Naive B cell (primary cell): ENCODE measurements around the gene PMPCA. TPM values are rescaled to one million over a fixed set of nuclear protein-coding genes. Genes with fewer than 3 reads are reported as not detected.
"Not testable (repeated sequence)": the region's sequence is repeated elsewhere in the genome, so short reads cannot be mapped to it uniquely, and the experiment has no call there.

Source experiments
- ATAC-seq, 2 donors: fragments of 150-1000 bp; cut with Tn5 transposase; 2 replicates each; pipeline ENCODE4 v1.10.0; 2021; ENCODE audit warnings: low read depth in 2 of 2, mild to moderate bottlenecking in 2 of 2, moderate library complexity in 2 of 2
- DNase-seq: peaks from one replicate; pipeline ENCODE4 v3.0.0; 2022
- H3K27ac Mint-ChIP-seq, 6 donors: one replicate each; pipeline ENCODE4 v1.8.0; 2020 to 2022; ENCODE audit warnings: mild to moderate bottlenecking in 6 of 6, mixed read lengths in 6 of 6, moderate library complexity in 5 of 6, inconsistent platforms in 2 of 6
- H3K27me3 Mint-ChIP-seq, 3 donors: one replicate each; pipeline ENCODE4 v1.8.0; 2021 to 2022; ENCODE audit warnings: mixed read lengths in 3 of 3, mild to moderate bottlenecking in 1 of 3
- H3K36me3 Mint-ChIP-seq, 2 donors: one replicate each; pipeline ENCODE4 v1.8.0; 2020 to 2022; ENCODE audit warnings: mixed read lengths in 2 of 2, inconsistent platforms in 1 of 2, mild to moderate bottlenecking in 1 of 2
- H3K4me1 Mint-ChIP-seq, 3 donors: one replicate each; pipeline ENCODE4 v1.8.0; 2020 to 2022; ENCODE audit warnings: mixed read lengths in 3 of 3, inconsistent platforms in 1 of 3, mild to moderate bottlenecking in 1 of 3, moderate library complexity in 1 of 3
- H3K4me3 Mint-ChIP-seq, 8 donors: one replicate each; pipeline ENCODE4 v1.8.0; 2020 to 2022; ENCODE audit warnings: mild to moderate bottlenecking in 8 of 8, mixed read lengths in 8 of 8, moderate library complexity in 8 of 8, inconsistent platforms in 2 of 8
- H3K9me3 Mint-ChIP-seq, 7 donors: one replicate each; pipeline ENCODE4 v1.8.0; 2020 to 2022; ENCODE audit warnings: mixed read lengths in 7 of 7, mild to moderate bottlenecking in 5 of 7, inconsistent platforms in 2 of 7, moderate library complexity in 1 of 7
- polyA plus RNA-seq, 6 donors: library from polyadenylated mRNA; unstranded; fragments of 300-500 nt; fragmentation: Illumina TruSeq; gene quantifications; one replicate each; pipeline ENCODE4 v1.2.3, GENCODE V29; 2021; ENCODE audit warnings: low read depth in 6 of 6

PMPCA gene
- polyA plus RNA-seq, 6 donors from 2014 or later = 28.1 to 39.8 (median 35.1) TPM

- ATAC-seq (no peak), DNase-seq (no peak)
- H3K4me1 Mint-ChIP-seq = peaks cover 0 to 6% (median 4%) of the 10 kb centered on the region in 3 donors
- no peak overlapping the region for H3K4me3 Mint-ChIP-seq
- no peaks in the 10 kb centered on the region for H3K36me3 Mint-ChIP-seq
- no peaks in the 10 kb centered on the region for H3K9me3 Mint-ChIP-seq
- H3K27ac Mint-ChIP-seq = peak overlapping the region in 1 of 6 donors; percentile 68
- H3K27me3 Mint-ChIP-seq = no peaks in the 10 kb centered on the region
These were observed 8.0 kb downstream of the PMPCA start for GRCh38 chr9:136418182-136419091.

- Mint-ChIP-seq H3K4me1 (no peaks in the 10 kb centered on the region), H3K27me3 (no peaks in the 10 kb centered on the region), H3K9me3 (no peaks in the 10 kb centered on the region), H3K27ac (no peak overlapping the region), H3K4me3 (no peak overlapping the region), H3K36me3 (no peaks in the 10 kb centered on the region)
- ATAC-seq (no peak), DNase-seq (no peak)
These were observed 8.6 kb downstream of the PMPCA start for GRCh38 chr9:136419092-136419420.

DNA sequence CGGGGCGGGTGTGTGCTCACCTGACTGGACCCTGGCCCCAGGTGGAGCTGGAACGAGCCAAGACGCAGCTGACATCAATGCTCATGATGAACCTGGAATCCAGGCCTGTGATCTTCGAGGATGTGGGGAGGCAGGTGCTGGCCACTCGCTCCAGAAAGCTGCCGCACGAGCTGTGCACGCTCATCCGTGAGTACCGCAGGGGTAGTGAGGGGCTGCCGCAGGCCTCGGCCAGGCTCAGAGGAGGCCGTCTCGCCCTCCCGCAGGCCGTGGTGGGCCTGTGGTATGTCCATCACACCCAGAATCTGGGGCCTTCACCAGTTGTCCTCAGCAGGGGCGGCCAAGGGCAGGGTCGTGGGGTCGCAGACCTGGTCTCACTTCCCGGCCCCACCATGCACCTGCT lies 11.3 kb downstream of the PMPCA start:
- H3K4me1 Mint-ChIP-seq = no peaks in the 10 kb centered on the region
- H3K27me3 Mint-ChIP-seq = no peaks in the 10 kb centered on the region
- H3K4me3 Mint-ChIP-seq = no peak overlapping the region
- no peak overlapping the region for H3K27ac Mint-ChIP-seq
- H3K36me3 Mint-ChIP-seq = no peaks in the 10 kb centered on the region
- ATAC-seq (no peak), DNase-seq (no peak)
- no peaks in the 10 kb centered on the region for H3K9me3 Mint-ChIP-seq

- H3K9me3 Mint-ChIP-seq = no peaks in the 10 kb centered on the region
- H3K27ac Mint-ChIP-seq = no peak overlapping the region
- no peaks in the 10 kb centered on the region for H3K27me3 Mint-ChIP-seq
- H3K4me3 Mint-ChIP-seq = no peak overlapping the region
- H3K36me3 Mint-ChIP-seq = no peaks in the 10 kb centered on the region
- ATAC-seq (no peak), DNase-seq (no peak)
- H3K4me1 Mint-ChIP-seq = no peaks in the 10 kb centered on the region
These were observed 12.4 kb downstream of the PMPCA start for GRCh38 chr9:136422876-136423275.

DNA sequence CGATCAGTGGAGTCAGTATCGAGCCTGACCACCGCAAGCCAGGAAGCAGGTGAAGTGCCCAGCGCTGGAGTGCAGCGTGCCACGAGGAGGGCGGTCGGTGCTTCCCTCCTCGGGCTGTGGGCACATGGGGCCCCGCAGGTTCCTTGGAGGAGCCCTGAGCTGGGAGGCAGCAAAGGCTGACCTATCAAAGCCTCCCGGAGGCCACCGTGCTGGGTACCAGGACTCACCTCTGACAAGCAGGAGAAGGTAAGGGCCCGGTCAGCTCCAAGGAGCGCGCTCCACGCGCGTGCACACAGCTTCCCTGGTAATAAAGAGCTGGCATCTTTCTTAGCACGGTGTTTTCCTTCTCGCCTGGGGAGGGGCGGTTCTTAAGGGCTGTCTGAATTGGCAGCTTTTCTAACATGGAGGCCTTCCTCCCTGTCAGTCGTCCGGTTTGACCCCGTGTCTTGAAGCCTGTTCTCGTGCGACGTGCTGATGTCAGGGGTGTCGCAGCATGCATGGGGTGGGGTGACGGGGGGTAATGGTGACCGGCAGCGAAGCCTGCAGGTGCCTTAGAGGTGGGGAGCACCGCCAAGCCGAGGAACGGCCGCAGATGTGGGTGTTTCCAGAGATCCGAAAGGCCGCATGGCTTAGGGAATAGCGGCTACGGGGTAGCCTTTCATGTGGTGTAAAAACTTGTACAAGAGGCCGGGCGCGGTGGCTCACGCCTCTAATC lies 13.1 kb downstream of the PMPCA start:
- no peaks in the 10 kb centered on the region for H3K4me1 Mint-ChIP-seq
- no peak overlapping the region for H3K27ac Mint-ChIP-seq
- DNase-seq = no peak
- no peaks in the 10 kb centered on the region for H3K9me3 Mint-ChIP-seq
- H3K36me3 Mint-ChIP-seq = no peaks in the 10 kb centered on the region
- no peaks in the 10 kb centered on the region for H3K27me3 Mint-ChIP-seq
- ATAC-seq = no peak
- no peak overlapping the region for H3K4me3 Mint-ChIP-seq

DNA sequence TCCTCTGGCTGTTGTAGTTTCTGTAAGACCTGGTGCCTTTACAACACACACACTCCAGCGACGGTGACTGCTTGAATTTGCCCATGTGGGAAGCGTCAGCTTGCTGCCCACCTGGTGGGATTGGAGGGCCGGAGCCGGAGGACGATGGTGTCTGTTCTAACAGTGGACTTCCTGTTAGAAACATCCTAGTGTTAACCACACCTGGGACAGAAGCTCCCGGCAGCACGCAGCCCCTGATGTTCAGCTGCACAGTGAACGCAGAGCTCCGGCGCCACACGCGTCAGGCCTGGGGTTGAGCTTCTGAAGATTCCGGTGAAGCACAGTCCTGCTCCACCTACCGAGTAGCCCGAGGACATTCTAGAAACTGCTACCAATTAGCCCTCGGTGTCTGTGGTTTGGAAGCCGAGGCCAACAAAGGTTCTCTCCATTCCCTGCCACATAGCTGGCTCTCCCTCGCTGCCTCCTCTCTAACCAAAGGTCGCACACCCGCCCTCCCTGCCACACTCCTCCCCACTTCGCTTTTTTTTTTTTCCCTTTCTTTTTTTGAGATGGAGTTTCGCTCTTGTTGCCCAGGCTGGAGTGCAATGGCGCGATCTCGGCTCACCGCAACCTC lies 14.4 kb downstream of the PMPCA start:
- Mint-ChIP-seq H3K9me3 (no peaks in the 10 kb centered on the region), H3K4me3 (peak overlapping the region in 2 of 8 donors; percentile 22), H3K27me3 (no peaks in the 10 kb centered on the region), H3K27ac (peak overlapping the region in 1 of 6 donors; percentile 28), H3K4me1 (no peaks in the 10 kb centered on the region), H3K36me3 (no peaks in the 10 kb centered on the region)
- DNase-seq = no peak
- ATAC-seq = no peak

- H3K9me3 Mint-ChIP-seq, H3K27me3 Mint-ChIP-seq, H3K36me3 Mint-ChIP-seq, DNase-seq, H3K4me1 Mint-ChIP-seq, ATAC-seq: not testable (repeated sequence)
- peak overlapping the region in 4 of 6 donors; percentile 34 to 84 (median 70) for H3K27ac Mint-ChIP-seq
- peak overlapping the region in 2 of 8 donors; percentile 22 for H3K4me3 Mint-ChIP-seq
These were observed 14.9 kb downstream of the PMPCA start for GRCh38 chr9:136425367-136425766.

- Mint-ChIP-seq H3K4me3 (no peak overlapping the region), H3K9me3 (no peaks in the 10 kb centered on the region), H3K27me3 (no peaks in the 10 kb centered on the region), H3K4me1 (no peaks in the 10 kb centered on the region), H3K36me3 (no peaks in the 10 kb centered on the region), H3K27ac (peak overlapping the region in 2 of 6 donors; percentile 75 to 79)
- DNase-seq (no peak), ATAC-seq (no peak)
These were observed 16.3 kb downstream of the PMPCA start for GRCh38 chr9:136426787-136427186.

GRCh38 chr9:136429075-136429628 lies 18.7 kb downstream of the PMPCA start:
- no peak overlapping the region for H3K27ac Mint-ChIP-seq
- H3K27me3 Mint-ChIP-seq = no peaks in the 10 kb centered on the region
- H3K4me3 Mint-ChIP-seq = no peak overlapping the region
- H3K36me3 Mint-ChIP-seq = no peaks in the 10 kb centered on the region
- ATAC-seq (no peak), DNase-seq (no peak)
- H3K4me1 Mint-ChIP-seq = no peaks in the 10 kb centered on the region
- H3K9me3 Mint-ChIP-seq = no peaks in the 10 kb centered on the region

- H3K4me3 Mint-ChIP-seq = no peak overlapping the region
- no peaks in the 10 kb centered on the region for H3K27me3 Mint-ChIP-seq
- ATAC-seq = no peak
- no peaks in the 10 kb centered on the region for H3K9me3 Mint-ChIP-seq
- no peak for DNase-seq
- no peaks in the 10 kb centered on the region for H3K4me1 Mint-ChIP-seq
- no peak overlapping the region for H3K27ac Mint-ChIP-seq
- H3K36me3 Mint-ChIP-seq = no peaks in the 10 kb centered on the region
These were observed 19.4 kb downstream of the PMPCA start for GRCh38 chr9:136429683-136430491.

DNA sequence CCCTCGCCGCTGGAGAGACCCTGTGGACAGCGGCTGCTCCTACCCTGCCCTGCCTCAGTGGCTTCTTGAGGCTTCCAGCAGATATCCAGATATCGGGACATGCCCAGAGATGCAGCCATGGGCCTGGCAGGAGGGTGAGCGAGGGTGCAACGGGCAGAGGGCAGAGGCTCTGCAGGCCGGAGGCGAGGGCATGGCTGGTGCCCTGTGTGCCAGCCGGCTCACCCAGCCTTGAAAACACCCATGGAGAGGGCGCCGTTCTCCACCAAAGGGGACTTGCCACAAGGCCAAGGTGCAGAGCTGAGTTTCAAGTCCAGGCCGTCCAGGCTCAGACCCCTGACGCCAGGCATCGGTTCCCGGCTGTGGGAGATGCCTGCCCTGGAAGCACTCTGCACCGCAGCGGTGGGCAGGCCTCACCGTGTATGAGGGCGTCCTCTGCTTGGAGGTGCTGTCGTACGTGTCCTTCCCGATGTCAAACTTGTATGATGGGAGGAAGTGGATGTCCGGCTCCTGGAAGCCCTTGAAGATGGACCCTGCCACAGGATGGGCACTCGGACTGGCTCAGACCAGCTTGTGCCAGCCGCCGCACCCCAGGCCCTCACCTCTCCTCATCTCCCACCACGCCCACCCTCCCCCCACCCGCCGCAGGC lies 20.3 kb downstream of the PMPCA start:
- no peak for ATAC-seq

DNA sequence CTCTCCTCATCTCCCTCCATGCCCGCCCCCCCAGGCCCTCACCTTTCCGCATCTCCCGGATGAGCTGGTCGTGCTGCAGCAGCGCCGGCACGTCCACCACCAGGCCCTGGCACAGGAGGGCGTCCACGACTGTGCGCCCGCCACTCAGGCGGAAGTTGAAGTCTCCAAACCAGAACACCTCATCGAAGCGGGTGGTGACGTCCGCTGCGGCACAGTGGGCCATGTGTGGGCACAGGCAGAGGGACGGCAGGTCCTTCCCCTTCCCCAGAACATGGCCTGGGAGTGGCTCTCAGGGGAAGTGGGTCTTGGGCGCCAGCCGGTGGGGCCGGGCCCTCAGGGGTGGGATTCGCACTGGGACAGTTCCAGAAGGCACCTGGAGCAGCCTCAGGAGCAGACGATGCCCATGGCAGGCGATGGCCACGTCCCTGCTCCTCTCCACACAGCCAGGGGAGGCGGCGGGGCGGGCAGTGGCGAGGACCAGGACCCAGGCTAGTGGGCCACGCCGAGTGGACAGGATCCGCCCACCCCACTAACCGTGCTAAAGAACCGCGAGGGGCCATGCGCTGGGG lies 21.4 kb downstream of the PMPCA start:
- ATAC-seq (no peak), DNase-seq (no peak)
- no peaks in the 10 kb centered on the region for H3K36me3 Mint-ChIP-seq
- H3K4me1 Mint-ChIP-seq = peaks cover 5 to 9% (median 5%) of the 10 kb centered on the region in 3 donors
- no peak overlapping the region for H3K4me3 Mint-ChIP-seq
- H3K27ac Mint-ChIP-seq = no peak overlapping the region
- H3K9me3 Mint-ChIP-seq = no peaks in the 10 kb centered on the region
- no peaks in the 10 kb centered on the region for H3K27me3 Mint-ChIP-seq

More for the DNA sequence above, 20.3 kb downstream of the PMPCA start:
- Mint-ChIP-seq H3K27ac (no peak overlapping the region), H3K36me3 (no peaks in the 10 kb centered on the region), H3K27me3 (no peaks in the 10 kb centered on the region), H3K4me1 (peaks cover 0 to under 1% (median under 1%) of the 10 kb centered on the region in 3 donors), H3K9me3 (no peaks in the 10 kb centered on the region), H3K4me3 (no peak overlapping the region)
- DNase-seq = no peak
